Upper lobe of left lung (tissue), 6 donors: ENCODE data around the gene ACAP3. TPM values are rescaled to one million over a fixed set of nuclear protein-coding genes. Genes with fewer than 3 reads are reported as not detected.

ENCODE experiments used
- ATAC-seq, 2 donors: fragments of 200-7000 bp; cut with Tn5 transposase; one replicate each; pipeline ENCODE4 v1.9.1; 2022; ENCODE audit warnings: mild to moderate bottlenecking in 2 of 2, moderate library complexity in 2 of 2; ENCODE audit not compliant: low FRiP score in 2 of 2
- DNase-seq, 2 donors: peaks; one replicate each; pipeline ENCODE4 v3.0.0-alpha.2; 2019 to 2020
- H3K27ac ChIP-seq, 4 donors: fragments of 200-600 bp; sonication (generic); one replicate each; pipeline ENCODE4 v1.5.1; 2016 to 2019
- H3K27me3 ChIP-seq, 4 donors: fragments of 200-600 bp; sonication (generic); one replicate each; pipeline ENCODE4 v1.5.1; 2017 to 2019
- H3K36me3 ChIP-seq, 4 donors: fragments of 200-600 bp; sonication (generic); one replicate each; pipeline ENCODE4 v1.5.1; 2016 to 2019
- H3K4me1 ChIP-seq, 4 donors: fragments of 200-600 bp; sonication (generic); one replicate each; pipeline ENCODE4 v1.5.1; 2018 to 2019
- H3K4me3 ChIP-seq, 4 donors: fragments of 200-600 bp; sonication (generic); one replicate each; pipeline ENCODE4 v1.5.1; 2017 to 2019; ENCODE audit warnings: mild to moderate bottlenecking in 2 of 4, moderate library complexity in 1 of 4
- H3K9me3 ChIP-seq, 4 donors: fragments of 200-600 bp; sonication (generic); one replicate each; pipeline ENCODE4 v1.5.1; 2018 to 2019
- CTCF ChIP-seq, 6 experiments: fragments of 450-650 bp in 4 of 6; fragments of 200-600 bp in 2 of 6; sonication (generic) in 2 of 6; IDR thresholded peaks; one replicate each; pipeline ENCODE4 v1.5.1; 2016 to 2019; ENCODE audit warnings: antibody characterized with exemption in 6 of 6
- EP300 ChIP-seq, 4 donors: sonication (generic); formaldehyde crosslinking; IDR thresholded peaks; one replicate each; pipeline ENCODE4 v1.5.1; 2017; ENCODE audit warnings: antibody characterized with exemption in 4 of 4, control low read depth in 2 of 4
- POLR2A ChIP-seq, 4 donors: fragments of 450-650 bp; IDR thresholded peaks; one replicate each; pipeline ENCODE4 v1.5.1; 2016 to 2017; ENCODE audit warnings: antibody characterized with exemption in 4 of 4, mild to moderate bottlenecking in 2 of 4
- POLR2AphosphoS5 ChIP-seq, 2 donors: sonication (generic); formaldehyde crosslinking; IDR thresholded peaks; one replicate each; pipeline ENCODE4 v1.5.1; 2017; ENCODE audit warnings: antibody characterized with exemption in 2 of 2
- WGBS, 2 donors: methylation state at CpG; one replicate each; pipeline ENCODE4 v1.1.5; 2017 to 2018; 5-methylcytosine and 5-hydroxymethylcytosine counted together
- total RNA-seq, 6 donors: library from RNA; depleted of rRNA in 4 of 6; stranded (reverse); fragments of >200 nt in 4 of 6; gene quantifications; one replicate each; pipeline versions ENCODE4 v1.1.0 to v1.2.1, GENCODE V29; 2016 to 2021
- donor health status: DM: no; HTN: no; CAD: no; lungs with moderate emphysema.
- donor health status: DM: no; HTN: yes; CAD: no; lungs with severe emphysema.

Gene ACAP3
- total RNA-seq, 6 donors from 2014 or later: 33.5 to 166 (median 60.1) TPM

GRCh38 chr1:1259119-1259488 lies 48.6 kb downstream of the ACAP3 start:
- ATAC-seq (no peak), DNase-seq (peak in 1 of 2 donors; percentile 56)
- Histone ChIP-seq H3K27me3 (no peaks in the 10 kb centered on the region), H3K4me1 (peaks cover 0 to 22% (median 2%) of the 10 kb centered on the region in 4 donors), H3K36me3 (peaks cover 34 to 87% (median 72%) of the 10 kb centered on the region in 4 donors), H3K27ac (no peak overlapping the region), H3K4me3 (no peak overlapping the region), H3K9me3 (no peaks in the 10 kb centered on the region)
- TF ChIP-seq POLR2A (IDR thresholded peaks at IDR 0.05): no peak
- TF ChIP-seq POLR2AphosphoS5 (IDR thresholded peaks at IDR 0.05): no peak
- no peak for TF ChIP-seq CTCF (IDR thresholded peaks at IDR 0.05)
- no peak for TF ChIP-seq EP300 (IDR thresholded peaks at IDR 0.05)
- WGBS, 2 donors: 94 to 96% methylated on average over 22 of the region's 22 CpGs

GRCh38 chr1:1256956-1257871 lies 50.5 kb downstream of the ACAP3 start:
- H3K9me3 ChIP-seq: no peaks in the 10 kb centered on the region
- no peak overlapping the region for H3K4me3 ChIP-seq
- ATAC-seq (no peak), DNase-seq (no peak)
- H3K27ac ChIP-seq: no peak overlapping the region
- 88 to 95% methylated on average over 30 of the region's 31 CpGs for WGBS, 2 donors
- peaks cover 28 to 84% (median 64%) of the 10 kb centered on the region in 4 donors for H3K36me3 ChIP-seq
- peaks cover 0 to 22% (median 2%) of the 10 kb centered on the region in 4 donors for H3K4me1 ChIP-seq
- TF ChIP-seq POLR2A (IDR thresholded peaks at IDR 0.05) (no peak), EP300 (IDR thresholded peaks at IDR 0.05) (no peak)
- H3K27me3 ChIP-seq: no peaks in the 10 kb centered on the region

- peaks cover 0 to 13% (median under 1%) of the 10 kb centered on the region in 4 donors for H3K4me1 ChIP-seq
- 95 to 100% methylated on average over 1 to 10 of the region's 10 CpGs for WGBS, 2 donors
- H3K4me3 ChIP-seq: no peak overlapping the region
- ATAC-seq (no peak), DNase-seq (peak in 1 of 2 donors; percentile 73)
- TF ChIP-seq EP300 (IDR thresholded peaks at IDR 0.05): no peak
- TF ChIP-seq POLR2A (IDR thresholded peaks at IDR 0.05): no peak
- no peak for TF ChIP-seq CTCF (IDR thresholded peaks at IDR 0.05)
- TF ChIP-seq POLR2AphosphoS5 (IDR thresholded peaks at IDR 0.05): no peak
- H3K27me3 ChIP-seq: no peaks in the 10 kb centered on the region
- H3K36me3 ChIP-seq: peaks cover 26 to 73% (median 55%) of the 10 kb centered on the region in 4 donors
- no peaks in the 10 kb centered on the region for H3K9me3 ChIP-seq
- no peak overlapping the region for H3K27ac ChIP-seq
These were observed 52.1 kb downstream of the ACAP3 start for GRCh38 chr1:1255611-1256010.

- no peaks in the 10 kb centered on the region for H3K9me3 ChIP-seq
- peaks cover 26 to 70% (median 52%) of the 10 kb centered on the region in 4 donors for H3K36me3 ChIP-seq
- peaks cover 0 to 8% (median 2%) of the 10 kb centered on the region in 4 donors for H3K4me1 ChIP-seq
- no peak for ATAC-seq
- DNase-seq: peak in 1 of 2 donors; percentile 85
- H3K4me3 ChIP-seq: no peak overlapping the region
- no peak for TF ChIP-seq POLR2A (IDR thresholded peaks at IDR 0.05)
- TF ChIP-seq CTCF (IDR thresholded peaks at IDR 0.05): no peak
- no peak for TF ChIP-seq POLR2AphosphoS5 (IDR thresholded peaks at IDR 0.05)
- no peak for TF ChIP-seq EP300 (IDR thresholded peaks at IDR 0.05)
- no peaks in the 10 kb centered on the region for H3K27me3 ChIP-seq
- H3K27ac ChIP-seq: no peak overlapping the region
- WGBS, 2 donors: 96 to 97% methylated on average over 26 of the region's 26 CpGs
These were observed 52.7 kb downstream of the ACAP3 start for GRCh38 chr1:1255078-1255477.

- TF ChIP-seq POLR2AphosphoS5 (IDR thresholded peaks at IDR 0.05): no peak
- no peak for TF ChIP-seq EP300 (IDR thresholded peaks at IDR 0.05)
- TF ChIP-seq CTCF (IDR thresholded peaks at IDR 0.05): no peak
- TF ChIP-seq POLR2A (IDR thresholded peaks at IDR 0.05): no peak
- Histone ChIP-seq H3K27me3 (no peaks in the 10 kb centered on the region), H3K9me3 (no peaks in the 10 kb centered on the region), H3K36me3 (peaks cover 26 to 66% (median 49%) of the 10 kb centered on the region in 4 donors), H3K4me1 (peaks cover 0 to 8% (median 2%) of the 10 kb centered on the region in 4 donors), H3K4me3 (no peak overlapping the region), H3K27ac (no peak overlapping the region)
- ATAC-seq (no peak), DNase-seq (no peak)
- WGBS, 2 donors: 93% methylated on average over 21 of the region's 21 CpGs
These were observed 53.1 kb downstream of the ACAP3 start for GRCh38 chr1:1254667-1254998.
